Prostate gland (tissue), 2 donors: ENCODE results near the gene NTM. TPM values are rescaled to one million over a fixed set of nuclear protein-coding genes. Genes with fewer than 3 reads are reported as not detected.

Experiments
- DNase-seq: peaks from one replicate; pipeline ENCODE4 v3.0.0-alpha.2; 2019; ENCODE audit warnings: low spot score
- H3K27ac ChIP-seq, 2 donors: fragments of 200-600 bp; sonication (generic); 2 replicates each; pipeline ENCODE4 v1.5.1; 2017 to 2019
- H3K27me3 ChIP-seq: fragments of 200-600 bp; sonication (generic); replicated peaks from 2 replicates; pipeline ENCODE4 v1.5.1; 2019; ENCODE audit not compliant: insufficient read depth
- H3K36me3 ChIP-seq, 2 donors: fragments of 200-600 bp; sonication (generic); 1 replicate in 1 of 2; 2 replicates in 1 of 2; pipeline versions ENCODE4 v1.5.1 to v1.8.1; 2017 to 2019
- H3K4me1 ChIP-seq: fragments of 200-600 bp; sonication (generic); replicated peaks from 2 replicates; pipeline ENCODE4 v1.5.1; 2019
- H3K4me3 ChIP-seq, 2 donors: fragments of 200-600 bp; sonication (generic); 2 replicates each; pipeline ENCODE4 v1.5.1; 2017 to 2019
- H3K9me3 ChIP-seq: fragments of 200-600 bp; sonication (generic); 2 replicates; pipeline ENCODE4 v1.5.1; 2017
- CTCF ChIP-seq, 4 experiments: fragments of 200-600 bp in 2 of 4; fragments of 450-650 bp in 2 of 4; sonication (generic) in 2 of 4; IDR thresholded peaks; 1 replicate in 3 of 4; 2 replicates in 1 of 4; pipeline ENCODE4 v1.5.1; 2016 to 2019; ENCODE audit warnings: antibody characterized with exemption in 4 of 4, mild to moderate bottlenecking in 2 of 4, moderate library complexity in 2 of 4
- POLR2A ChIP-seq: fragments of 450-650 bp; IDR thresholded peaks from one replicate; pipeline ENCODE4 v1.6.1; 2016; ENCODE audit warnings: antibody characterized with exemption, mild to moderate bottlenecking
- POLR2AphosphoS5 ChIP-seq: sonication (generic); formaldehyde crosslinking; IDR thresholded peaks from one replicate; pipeline ENCODE4 v1.6.1; 2017; ENCODE audit warnings: antibody characterized with exemption
- WGBS: methylation state at CpG from one replicate; pipeline ENCODE4 v1.1.5; 2018; 5-methylcytosine and 5-hydroxymethylcytosine counted together
- intact Hi-C: fragments of 100-400 bp; cut with DNase I; formaldehyde crosslinking; loops from one replicate; pipeline ENCODE4 v1.14.2; 2022
- total RNA-seq, 2 donors: library from RNA; depleted of rRNA; stranded (reverse); fragments of >200 nt; gene quantifications; one replicate each; pipeline ENCODE4 v1.1.0, GENCODE V29; 2016

The NTM gene
- total RNA-seq, 2 donors from 2014 or later = 7.4 TPM; not detected in 1

- H3K27ac ChIP-seq = no peak overlapping the region
- 26% methylated on average over 2 of the region's 2 CpGs for WGBS
- DNase-seq = no peak
- no peaks in the 10 kb centered on the region for H3K36me3 ChIP-seq
- H3K9me3 ChIP-seq = no peaks in the 10 kb centered on the region
- intact Hi-C loops = no loop called here
- H3K4me1 ChIP-seq = no peaks in the 10 kb centered on the region
- TF ChIP-seq POLR2AphosphoS5 = no peak
- TF ChIP-seq CTCF (IDR thresholded peaks at IDR 0.05) = no peak
- TF ChIP-seq POLR2A = no peak
- H3K27me3 ChIP-seq = no peaks in the 10 kb centered on the region
- H3K4me3 ChIP-seq = no peak overlapping the region
Measured at GRCh38 chr11:131468565-131468964, 98.2 kb downstream of the NTM start.

- Histone ChIP-seq H3K27me3 (no peaks in the 10 kb centered on the region), H3K27ac (no peak overlapping the region), H3K4me3 (no peak overlapping the region), H3K36me3 (no peaks in the 10 kb centered on the region), H3K4me1 (no peaks in the 10 kb centered on the region), H3K9me3 (no peaks in the 10 kb centered on the region)
- DNase-seq = no peak
- TF ChIP-seq POLR2A (no peak), CTCF (IDR thresholded peaks at IDR 0.05) (no peak), POLR2AphosphoS5 (no peak)
- intact Hi-C loops = no loop called here
- WGBS = 60% methylated on average over 6 of the region's 6 CpGs
Measured at GRCh38 chr11:131470216-131470925, 100.0 kb downstream of the NTM start.

- no peaks in the 10 kb centered on the region for H3K9me3 ChIP-seq
- DNase-seq = no peak
- no peaks in the 10 kb centered on the region for H3K27me3 ChIP-seq
- intact Hi-C loops = no loop called here
- no peaks in the 10 kb centered on the region for H3K4me1 ChIP-seq
- H3K36me3 ChIP-seq = no peaks in the 10 kb centered on the region
- H3K4me3 ChIP-seq = no peak overlapping the region
- TF ChIP-seq POLR2A (no peak), CTCF (IDR thresholded peaks at IDR 0.05) (no peak), POLR2AphosphoS5 (no peak)
- no peak overlapping the region for H3K27ac ChIP-seq
- WGBS = 11% methylated on average over 3 of the region's 3 CpGs
Measured at GRCh38 chr11:131471976-131472375, 101.6 kb downstream of the NTM start.

GRCh38 chr11:131474947-131475346, 104.5 kb downstream of the NTM start:
- Histone ChIP-seq H3K4me3 (no peak overlapping the region), H3K27ac (no peak overlapping the region), H3K9me3 (no peaks in the 10 kb centered on the region), H3K36me3 (no peaks in the 10 kb centered on the region), H3K27me3 (no peaks in the 10 kb centered on the region), H3K4me1 (no peaks in the 10 kb centered on the region)
- TF ChIP-seq POLR2AphosphoS5 (no peak), CTCF (IDR thresholded peaks at IDR 0.05) (no peak), POLR2A (no peak)
- no peak for DNase-seq
- intact Hi-C loops = no loop called here
- WGBS = 70% methylated on average over 1 of the region's 1 CpG

GRCh38 chr11:131476266-131476665, 105.9 kb downstream of the NTM start:
- Histone ChIP-seq H3K4me3 (no peak overlapping the region), H3K27ac (no peak overlapping the region), H3K9me3 (no peaks in the 10 kb centered on the region), H3K36me3 (no peaks in the 10 kb centered on the region), H3K27me3 (no peaks in the 10 kb centered on the region), H3K4me1 (no peaks in the 10 kb centered on the region)
- intact Hi-C loops = no loop called here
- no peak for DNase-seq
- 23% methylated on average over 2 of the region's 2 CpGs for WGBS
- TF ChIP-seq POLR2A = no peak
- TF ChIP-seq POLR2AphosphoS5 = no peak
- TF ChIP-seq CTCF (IDR thresholded peaks at IDR 0.05) = no peak
